A549 (cell line): ENCODE measurements around the gene SLC8A1.

Experiments
- BHLHE40 ChIP-seq: IDR thresholded peaks from 2 replicates; pipeline ENCODE4 v1.6.1; 2012; ENCODE audit warnings: low read depth, low read length, inconsistent platforms
- CTCF ChIP-seq: fragments of >200 bp; sonication (Bioruptor Twin); formaldehyde crosslinking; IDR thresholded peaks from 3 replicates; pipeline ENCODE4 v1.5.1; 2016
- EP300 ChIP-seq, 2 experiments: fragments of >200 bp; sonication (Bioruptor Twin); formaldehyde crosslinking; IDR thresholded peaks; 2 replicates in 1 of 2; 3 replicates in 1 of 2; pipeline ENCODE4 v1.6.1; 2016 to 2017
- JUN ChIP-seq, 2 experiments: fragments of >200 bp; sonication (Bioruptor Twin); formaldehyde crosslinking; IDR thresholded peaks; 2 replicates in 1 of 2; 3 replicates in 1 of 2; pipeline ENCODE4 v1.6.1; 2016 to 2017
- KDM5A ChIP-seq: fragments of 200-600 bp; sonication (generic); IDR thresholded peaks from 2 replicates; pipeline ENCODE4 v1.6.1; 2016; ENCODE audit warnings: antibody characterized with exemption, mild to moderate bottlenecking
- MAX ChIP-seq: IDR thresholded peaks from 2 replicates; pipeline ENCODE4 v1.6.1; 2012
- MAZ ChIP-seq: fragments of 150-350 bp; IDR thresholded peaks from 2 replicates; pipeline ENCODE4 v1.6.1; 2014; ENCODE audit warnings: antibody characterized with exemption, low read depth, low read length, borderline replicate concordance
- NR3C1 ChIP-seq: fragments of >200 bp; sonication (Bioruptor Twin); formaldehyde crosslinking; IDR thresholded peaks from 3 replicates; pipeline ENCODE4 v1.6.1; 2017
- POLR2A ChIP-seq: IDR thresholded peaks from 2 replicates; pipeline ENCODE4 v1.6.1; 2012; ENCODE audit warnings: mild to moderate bottlenecking, low read length
- RAD21 ChIP-seq, 2 experiments: fragments of >200 bp in 1 of 2; sonication (Bioruptor Twin) in 1 of 2; formaldehyde crosslinking in 1 of 2; IDR thresholded peaks in 1 of 2; conservative IDR thresholded peaks in 1 of 2; 2 replicates in 1 of 2; 3 replicates in 1 of 2; pipeline ENCODE4 v1.6.1; 2012 to 2018; ENCODE audit warnings: inconsistent platforms in 1 of 2
- SREBF2 ChIP-seq: fragments of 450-650 bp; IDR thresholded peaks from 2 replicates; pipeline ENCODE4 v1.6.1; 2014; ENCODE audit warnings: mild to moderate bottlenecking, moderate library complexity
- USF2 ChIP-seq: fragments of 450-650 bp; IDR thresholded peaks from 2 replicates; pipeline ENCODE4 v1.6.1; 2014; ENCODE audit warnings: antibody characterized with exemption

GRCh38 chr2:40193670-40194026 lies 258.2 kb downstream of the SLC8A1 start:
- TF ChIP-seq BHLHE40 (no peak), CTCF (no peak), SREBF2 (no peak), EP300 (IDR thresholded peaks at IDR 0.05) (no peak), JUN (IDR thresholded peaks at IDR 0.05) (no peak), RAD21 (conservative IDR thresholded peaks at IDR 0.05 in 1 of 2, IDR thresholded peaks at IDR 0.05 in 1 of 2) (no peak), MAX (no peak), POLR2A (no peak), MAZ (no peak), USF2 (no peak), KDM5A (no peak), NR3C1 (no peak)
